OCI-LY7 (cell line): Measurements from ENCODE around the gene AGFG1.

ENCODE experiments used
- CTCF ChIP-seq: fragments of 200-600 bp; sonication (generic); conservative IDR thresholded peaks from 2 replicates; pipeline ENCODE4 v1.5.1; 2014; ENCODE audit warnings: mild to moderate bottlenecking, antibody characterized with exemption, low read length, moderate library complexity, mixed read lengths
- EZH2phosphoT487 ChIP-seq: fragments of 200-600 bp; sonication (generic); IDR thresholded peaks from 2 replicates; pipeline ENCODE4 v1.6.1; 2018; ENCODE audit warnings: low read depth, borderline replicate concordance, mild to moderate bottlenecking, mixed run types, antibody characterized with exemption, low read length, moderate library complexity, mixed read lengths

GRCh38 chr2:227453810-227454209, 18.1 kb upstream of the AGFG1 start:
- TF ChIP-seq CTCF (no peak), EZH2phosphoT487 (no peak)
